NCI-H1930 (cell line): ENCODE measurements around the gene SP5.
"Not testable (repeated sequence)": the region's sequence is repeated elsewhere in the genome, so short reads cannot be mapped to it uniquely, and the experiment has no call there.

ENCODE experiments used
- DNase-seq, 2 experiments: peaks; one replicate each; lab custom pipeline; 2025; lab: John Stamatoyannopoulos, UW

Gene SP5

DNA sequence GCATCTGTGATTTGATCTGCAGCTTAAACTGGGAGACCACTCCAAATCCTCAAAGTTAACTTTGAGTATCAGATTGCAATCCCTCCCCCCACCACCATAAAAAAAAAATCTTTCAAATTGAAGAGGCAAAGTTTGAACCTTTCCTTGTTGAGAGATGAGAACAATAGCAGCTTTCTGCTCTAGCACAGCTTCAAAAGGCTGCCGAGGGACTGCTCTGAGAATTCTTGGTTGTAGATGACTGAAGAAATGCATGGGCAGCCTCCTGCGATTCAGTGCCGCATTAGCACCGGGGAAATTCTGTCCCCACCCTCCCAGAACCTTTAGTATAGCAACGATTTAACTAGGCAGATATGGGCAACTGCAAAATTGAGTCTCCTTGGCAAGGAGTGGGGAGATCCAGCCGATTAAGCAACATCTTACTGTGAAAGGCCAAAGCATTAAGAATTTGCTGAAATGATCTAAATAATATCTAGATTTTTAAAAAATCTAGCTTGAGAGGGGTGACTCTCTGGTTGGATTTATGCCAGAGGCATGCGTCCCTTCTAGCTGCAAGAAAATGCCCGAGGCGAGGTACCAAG lies 3.9 kb upstream of the SP5 start:
- DNase-seq: no peak

DNA sequence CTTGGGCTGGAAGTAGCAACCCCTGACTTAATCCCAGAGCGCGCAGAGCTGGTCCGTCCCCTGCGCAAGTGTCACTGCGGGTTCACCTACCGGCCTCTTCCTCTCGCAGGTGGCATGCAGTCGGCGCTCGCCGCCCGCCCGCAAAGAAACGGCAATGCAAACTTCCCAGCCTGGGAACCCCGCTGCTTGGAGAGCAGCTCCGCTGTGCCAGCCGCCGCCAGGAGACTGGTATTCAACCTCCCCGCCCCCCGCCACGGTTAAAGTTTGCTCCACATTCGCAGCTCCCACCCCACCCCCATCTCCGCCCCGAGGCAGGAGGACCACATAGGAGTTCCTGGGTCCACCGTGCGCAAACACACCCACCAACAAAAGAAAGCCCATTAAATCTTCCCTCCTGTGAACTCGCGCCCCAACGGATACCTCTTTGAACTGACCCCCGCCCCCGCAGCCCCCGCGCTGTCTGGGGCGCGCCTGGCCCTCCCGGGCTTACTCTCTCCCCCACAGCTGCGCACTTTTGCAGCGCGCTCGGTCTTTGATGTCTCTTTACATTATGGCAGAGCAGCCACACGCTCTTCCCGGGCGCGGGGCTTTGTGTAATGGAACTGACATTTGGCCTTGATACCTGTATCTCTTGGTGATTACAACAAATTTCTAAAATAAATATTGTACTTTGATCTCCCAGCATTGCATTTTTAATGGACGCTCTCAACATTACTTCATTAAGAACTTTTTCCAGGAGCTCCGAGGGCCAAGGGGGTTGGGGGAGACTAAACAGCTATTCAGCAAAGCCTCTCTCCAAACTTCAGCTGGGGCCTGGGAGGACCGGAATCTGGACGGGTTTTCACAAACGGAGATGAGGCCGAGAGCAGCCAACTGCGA lies 3.1 kb upstream of the SP5 start:
- no peak for DNase-seq

DNA sequence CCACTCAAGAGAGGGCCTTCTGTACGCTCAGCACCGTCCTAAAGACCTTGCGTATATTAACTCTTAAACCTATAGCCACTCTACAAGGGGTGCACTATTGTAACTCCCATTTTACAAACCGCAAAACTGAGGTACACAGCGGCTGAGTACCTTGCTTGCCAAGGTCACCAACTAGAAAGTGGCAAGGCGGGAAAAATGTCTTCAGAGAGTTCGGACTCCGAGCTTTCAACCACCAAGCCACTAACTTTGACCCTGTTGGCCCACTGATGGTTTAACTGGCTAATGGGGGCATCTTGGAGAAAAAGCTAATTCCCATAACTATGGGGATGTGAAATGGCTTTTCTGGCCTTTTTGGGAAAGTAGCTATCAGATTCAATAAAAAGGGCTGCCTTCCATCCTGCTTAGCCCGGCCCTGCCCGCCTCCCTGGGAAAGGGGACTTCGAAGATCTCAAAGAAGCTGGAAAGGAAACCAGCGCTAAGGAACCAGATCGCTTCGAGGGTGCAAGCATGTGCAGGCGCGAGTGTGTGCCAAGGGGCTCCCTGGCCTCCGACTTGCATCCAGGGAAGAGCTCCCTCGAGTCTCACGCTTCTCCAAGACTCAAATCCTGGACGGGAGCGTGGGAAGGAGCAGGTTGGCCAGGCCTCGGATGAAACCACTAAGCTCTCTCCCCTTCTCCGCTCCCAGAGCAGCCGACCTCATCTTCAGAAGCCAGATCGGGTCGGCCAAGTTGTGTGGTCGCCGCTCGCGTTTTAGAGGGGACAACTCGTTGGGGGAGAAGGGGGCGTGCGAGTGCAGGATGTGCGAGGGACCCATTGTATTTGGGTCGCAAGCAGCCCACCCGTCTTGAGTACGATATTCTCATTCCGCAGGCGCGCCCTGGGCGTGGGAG lies 2.2 kb upstream of the SP5 start:
- no peak for DNase-seq

DNA sequence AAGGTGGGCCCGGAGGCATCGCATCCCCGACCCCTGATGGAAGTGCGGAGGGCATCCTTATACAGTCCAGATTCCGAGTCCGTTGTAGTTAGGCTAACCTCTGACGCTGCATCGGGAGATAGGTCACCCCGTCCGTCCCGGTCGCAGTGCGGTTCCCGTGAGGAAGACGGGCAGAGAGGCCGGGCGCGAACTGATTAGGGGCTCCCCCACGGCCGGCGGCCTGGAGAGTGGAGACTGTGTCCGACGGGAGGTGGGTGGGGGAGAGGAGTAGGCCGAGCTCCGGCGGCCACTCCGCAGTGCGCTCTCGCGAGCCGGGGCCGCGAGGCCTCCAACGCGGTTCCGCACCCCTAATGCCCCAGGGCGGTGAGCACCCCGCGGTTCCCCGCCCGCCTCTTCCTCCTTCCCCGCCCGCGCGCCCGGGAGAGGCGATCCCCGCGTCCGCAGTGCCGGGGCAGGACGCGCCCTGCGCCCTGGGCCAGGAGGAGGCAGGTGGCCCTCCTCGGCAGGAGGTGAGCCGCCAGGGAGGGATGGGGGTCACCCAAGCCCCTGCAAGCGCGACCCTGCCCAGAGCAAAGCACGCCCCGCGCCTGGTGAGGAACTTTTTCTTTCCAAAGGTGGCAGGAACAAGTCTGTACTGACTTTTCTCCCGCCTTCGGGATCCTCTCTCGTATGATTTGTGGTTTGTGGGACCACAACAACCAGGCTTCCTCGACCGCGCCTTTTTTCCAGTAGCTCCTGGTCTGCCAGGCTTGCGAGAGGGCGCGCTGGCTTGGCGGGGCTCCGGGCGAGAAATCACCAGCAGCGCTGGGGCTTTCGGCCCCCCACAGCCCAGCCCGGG lies 1.4 kb upstream of the SP5 start:
- no peak for DNase-seq

DNA sequence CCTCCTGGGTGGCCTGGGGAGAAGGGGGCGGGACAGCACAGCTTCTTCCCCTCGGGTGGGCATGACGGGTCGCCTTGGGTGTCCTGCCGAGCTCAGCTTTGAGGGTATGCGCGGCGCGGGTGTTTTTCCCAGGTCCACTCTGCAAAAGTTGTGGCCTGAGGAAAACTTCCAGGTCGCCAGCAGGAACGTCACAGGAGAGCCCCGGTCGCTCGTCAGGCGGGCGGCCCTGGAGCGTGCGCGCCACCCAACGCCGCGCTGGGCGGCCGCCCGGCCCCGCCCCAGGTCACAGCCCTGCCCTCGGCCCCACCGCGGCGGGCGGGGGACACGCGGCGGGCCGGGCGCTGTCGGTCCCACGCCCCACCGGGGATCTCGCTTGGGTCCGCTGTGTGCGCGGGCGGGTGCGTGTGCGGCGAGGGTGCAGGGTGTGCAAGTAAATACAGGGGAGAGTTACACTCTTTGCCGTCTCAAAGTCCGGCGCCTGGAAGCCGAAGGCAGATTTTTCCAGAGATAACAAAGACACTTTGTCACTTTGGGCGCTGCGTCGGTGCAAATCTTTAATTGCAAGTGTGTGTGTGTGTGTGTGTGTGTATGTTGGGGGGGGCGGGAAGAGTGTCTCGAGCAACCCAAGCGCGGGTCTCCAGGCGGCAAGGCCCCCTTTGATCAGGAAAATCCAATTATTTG lies 616 bp upstream of the SP5 start:
- DNase-seq: no peak

DNA sequence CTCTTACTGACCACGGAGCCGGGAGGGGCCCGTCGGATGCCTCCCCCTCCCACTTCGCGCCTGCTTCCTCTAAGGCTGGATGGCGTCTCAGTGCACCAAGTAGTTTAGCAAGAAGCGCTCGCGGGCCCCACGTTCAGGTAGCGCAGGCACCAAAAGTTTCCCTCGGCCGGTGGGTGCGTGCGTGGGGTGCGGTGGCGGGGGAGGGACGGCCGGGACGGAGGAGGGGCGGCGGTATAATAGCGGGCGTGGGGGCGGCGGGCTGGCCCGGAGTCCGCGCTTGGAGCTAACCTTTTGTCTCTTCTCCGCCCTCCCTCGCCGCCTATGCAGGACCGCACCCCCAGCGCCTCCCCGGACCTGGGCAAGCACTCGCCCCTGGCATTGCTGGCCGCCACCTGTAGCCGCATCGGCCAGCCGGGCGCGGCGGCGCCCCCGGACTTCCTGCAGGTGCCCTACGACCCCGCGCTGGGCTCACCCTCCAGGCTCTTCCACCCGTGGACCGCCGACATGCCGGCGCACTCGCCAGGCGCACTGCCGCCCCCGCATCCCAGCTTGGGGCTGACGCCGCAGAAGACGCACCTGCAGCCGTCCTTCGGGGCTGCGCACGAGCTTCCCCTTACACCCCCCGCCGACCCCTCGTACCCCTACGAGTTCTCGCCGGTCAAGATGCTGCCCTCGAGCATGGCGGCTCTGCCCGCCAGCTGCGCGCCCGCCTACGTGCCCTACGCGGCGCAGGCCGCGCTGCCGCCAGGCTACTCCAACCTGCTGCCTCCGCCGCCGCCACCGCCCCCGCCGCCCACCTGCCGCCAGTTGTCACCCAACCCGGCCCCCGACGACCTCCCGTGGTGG lies 1.0 kb downstream of the SP5 start:
- no peak for DNase-seq

DNA sequence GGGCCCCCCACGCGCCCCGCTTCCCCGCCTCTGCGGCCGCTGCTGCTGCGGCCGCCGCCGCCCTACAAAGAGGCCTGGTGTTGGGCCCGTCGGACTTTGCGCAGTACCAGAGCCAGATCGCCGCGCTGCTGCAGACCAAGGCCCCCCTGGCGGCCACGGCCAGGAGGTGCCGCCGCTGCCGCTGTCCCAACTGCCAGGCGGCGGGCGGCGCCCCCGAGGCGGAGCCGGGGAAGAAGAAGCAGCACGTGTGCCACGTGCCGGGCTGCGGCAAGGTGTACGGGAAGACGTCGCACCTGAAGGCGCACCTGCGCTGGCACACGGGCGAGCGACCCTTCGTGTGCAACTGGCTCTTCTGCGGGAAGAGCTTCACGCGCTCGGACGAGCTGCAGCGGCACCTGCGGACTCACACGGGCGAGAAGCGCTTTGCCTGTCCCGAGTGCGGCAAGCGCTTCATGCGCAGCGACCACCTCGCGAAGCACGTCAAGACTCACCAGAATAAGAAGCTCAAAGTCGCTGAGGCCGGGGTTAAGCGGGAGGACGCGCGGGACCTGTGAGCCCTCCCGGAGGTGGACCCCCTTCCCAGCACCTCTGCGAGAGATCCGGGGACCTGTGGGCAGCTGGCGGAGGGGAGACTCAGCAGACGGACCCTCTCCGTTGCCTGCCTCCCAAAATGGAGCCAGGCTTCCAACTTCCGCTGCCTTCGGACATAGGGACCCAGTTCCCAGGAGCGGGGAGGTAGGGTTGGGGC lies 1.9 kb downstream of the SP5 start:
- DNase-seq: no peak

DNA sequence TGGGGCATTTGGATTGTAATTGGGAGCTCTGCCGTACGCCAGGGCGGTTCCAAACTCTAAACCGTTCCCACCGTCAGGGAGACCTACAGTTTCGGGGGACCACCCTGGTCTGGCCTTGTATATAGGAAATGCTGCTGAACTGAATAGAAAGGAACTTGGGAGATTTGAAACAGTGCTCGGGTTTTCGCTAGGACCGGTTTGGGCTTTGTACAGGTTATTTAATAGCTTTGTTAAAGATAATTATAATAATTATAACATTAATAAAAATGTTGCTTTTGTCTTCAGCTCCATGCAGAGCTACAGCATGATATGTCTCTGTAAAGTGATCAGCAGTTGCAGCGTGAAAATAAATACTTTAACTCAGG lies 2.4 kb downstream of the SP5 start:
- no peak for DNase-seq

DNA sequence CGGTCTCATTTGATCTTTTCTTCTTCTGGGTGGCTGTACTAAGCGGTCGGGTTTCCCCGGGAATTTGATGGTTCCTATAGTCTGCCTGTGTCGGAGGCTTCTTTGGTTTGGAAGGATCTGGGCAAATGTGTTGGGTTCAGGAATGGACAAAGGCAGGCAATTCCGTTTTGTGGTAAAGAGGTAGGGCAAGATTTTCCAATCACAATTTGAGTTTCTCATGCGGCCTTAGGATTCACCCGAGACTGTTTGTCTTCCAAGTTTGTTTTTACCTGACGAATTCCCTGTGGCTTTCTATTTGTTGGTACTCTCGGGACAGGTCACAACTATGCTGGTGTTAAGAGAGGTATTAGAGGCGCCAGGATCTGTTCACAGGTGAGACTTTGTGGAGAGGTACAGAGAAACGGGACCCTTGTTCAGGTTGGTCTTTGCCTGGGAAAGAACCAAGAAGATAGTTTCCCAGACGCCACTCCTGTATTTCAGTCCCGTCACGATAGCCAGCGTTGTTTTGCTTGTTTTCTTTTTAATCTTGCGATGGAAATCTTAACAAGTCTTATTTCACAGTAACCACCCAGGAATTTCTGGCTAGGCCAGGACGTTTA lies 3.0 kb downstream of the SP5 start:
- no peak for DNase-seq

DNA sequence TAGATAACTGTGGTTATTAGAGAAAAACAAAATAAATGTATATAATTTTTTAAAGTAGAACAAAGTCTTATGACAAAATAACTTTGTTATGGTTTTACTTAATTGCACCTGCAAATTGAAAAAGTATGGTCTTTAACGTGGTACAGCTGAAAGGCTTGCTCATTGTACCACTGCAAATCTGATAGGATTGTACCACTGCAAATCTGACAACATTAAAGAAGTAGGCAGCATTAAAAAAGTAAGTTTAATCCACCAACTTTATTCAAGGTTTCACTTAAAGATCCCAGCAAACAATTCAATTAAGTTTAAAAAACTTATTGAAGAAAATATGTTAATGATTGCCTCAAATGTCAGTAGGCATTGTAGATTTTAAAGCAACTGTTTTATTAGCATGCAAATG lies 4.7 kb downstream of the SP5 start:
- no peak for DNase-seq

DNA sequence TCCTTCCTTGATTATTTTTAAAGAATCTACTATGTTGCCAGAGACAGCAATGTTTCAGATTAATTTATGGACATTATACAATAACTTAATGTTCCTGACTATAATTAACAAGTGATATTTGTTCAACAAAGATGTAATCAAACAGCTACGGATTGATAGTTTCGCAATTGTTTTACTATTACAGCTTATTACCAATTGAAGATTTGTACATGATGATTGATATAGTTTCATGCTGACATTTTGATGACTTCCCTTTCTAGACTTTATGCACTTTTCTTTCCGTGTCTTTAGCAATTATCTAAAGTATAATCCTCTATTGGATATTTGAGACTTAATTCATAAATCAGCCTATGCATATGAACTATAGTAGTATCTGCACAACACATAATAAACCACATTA lies 6.5 kb downstream of the SP5 start:
- DNase-seq: no peak

DNA sequence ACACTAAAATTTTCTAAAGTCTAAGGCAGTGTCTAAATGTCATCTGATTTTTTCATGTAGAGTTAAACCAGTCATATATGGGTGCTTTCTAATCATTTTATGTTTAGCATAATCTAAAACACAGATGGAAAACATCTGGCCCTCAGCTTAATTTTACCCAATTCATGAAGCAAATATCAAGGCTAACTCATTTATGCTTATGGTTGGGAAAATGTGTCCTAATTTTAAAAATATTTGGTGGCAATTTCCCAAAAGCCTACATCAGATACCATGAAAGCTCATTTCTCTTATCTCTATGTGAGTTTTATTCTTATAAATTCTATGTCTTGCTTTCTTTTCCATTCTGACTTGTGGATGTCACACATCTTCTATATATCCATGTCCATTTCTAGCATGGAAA lies 7.2 kb downstream of the SP5 start:
- DNase-seq: no peak

DNA sequence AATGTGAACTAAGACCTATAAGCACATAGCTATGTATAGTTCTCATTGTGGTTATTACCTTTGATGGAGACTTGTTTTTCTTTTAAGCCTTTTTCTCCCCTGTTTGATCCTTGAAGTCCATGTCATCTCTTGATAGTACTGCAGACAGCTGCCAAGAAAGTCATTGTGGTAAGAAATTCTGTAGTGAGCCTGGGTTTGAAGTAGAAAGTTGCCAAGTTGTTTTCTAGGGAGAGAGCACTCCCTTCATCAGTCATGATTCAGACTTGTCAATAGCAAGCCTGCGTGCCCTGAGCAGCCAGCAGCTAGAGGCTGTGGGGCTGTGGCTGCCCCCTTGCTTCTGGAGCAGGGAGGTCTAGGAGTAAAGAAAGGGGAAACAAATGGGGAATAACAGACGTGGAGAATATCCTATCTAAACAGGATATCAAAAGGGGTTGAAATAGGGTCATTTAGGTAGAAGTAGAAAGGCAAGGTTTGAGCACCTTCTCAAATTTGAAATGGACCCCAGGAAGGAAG lies 8.4 kb downstream of the SP5 start:
- no peak for DNase-seq

DNA sequence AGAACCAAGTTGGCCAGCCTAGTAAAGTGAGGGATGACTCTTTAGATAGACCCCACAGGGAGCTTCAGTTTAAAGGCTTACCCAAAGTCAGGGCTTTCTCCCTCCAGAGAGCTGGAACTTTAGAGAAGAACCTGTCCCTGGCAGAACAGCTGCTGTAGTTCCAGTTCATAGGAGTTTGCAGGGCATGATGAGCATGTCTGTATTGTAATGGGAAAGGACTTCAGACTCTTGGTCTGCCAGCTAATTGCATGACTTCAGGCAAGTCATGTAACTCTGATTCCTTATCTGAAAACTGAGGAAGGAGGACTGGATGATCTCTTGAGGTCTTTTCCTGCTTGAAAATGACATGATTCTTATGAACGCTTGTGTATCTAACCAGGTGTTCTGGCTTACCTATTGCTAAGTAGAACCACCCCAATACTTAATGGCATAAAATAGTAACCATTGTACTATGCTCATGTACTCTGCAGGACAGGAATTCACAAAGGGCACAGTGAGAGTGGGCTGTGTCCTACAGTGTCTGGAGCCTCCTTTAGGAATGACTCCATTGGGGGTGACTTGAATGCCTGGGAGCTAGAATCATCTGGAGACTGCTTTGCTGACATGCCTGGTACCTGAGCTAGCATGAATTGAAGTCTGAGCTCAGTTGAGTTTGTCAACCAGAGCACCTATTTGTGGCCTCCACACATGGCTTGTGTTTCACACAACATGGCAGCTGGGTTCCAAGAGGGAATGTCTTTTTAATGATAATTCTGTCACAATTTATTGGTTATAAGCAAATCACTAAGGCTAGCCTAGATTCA lies 18.9 kb downstream of the SP5 start:
- no peak for DNase-seq

DNA sequence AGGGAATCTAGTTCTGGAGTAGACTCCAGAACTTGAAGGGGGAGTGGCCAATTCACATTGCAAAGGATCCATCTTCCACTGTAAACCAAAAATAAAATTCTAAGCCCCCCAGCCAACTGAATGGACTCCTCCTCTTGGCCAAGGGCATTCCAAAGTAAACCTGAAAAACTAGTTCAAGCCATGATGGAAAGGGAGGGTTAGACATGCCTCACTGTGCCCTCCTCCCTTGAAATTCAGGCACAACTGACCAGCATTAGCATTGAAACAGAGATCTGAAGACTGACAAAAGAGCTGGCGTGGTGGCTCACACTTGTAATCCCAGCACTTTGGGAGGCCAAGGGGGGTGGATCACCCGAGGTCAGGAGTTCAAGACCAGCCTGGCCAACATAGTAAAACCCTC lies 19.5 kb downstream of the SP5 start:
- not testable (repeated sequence) for DNase-seq

DNA sequence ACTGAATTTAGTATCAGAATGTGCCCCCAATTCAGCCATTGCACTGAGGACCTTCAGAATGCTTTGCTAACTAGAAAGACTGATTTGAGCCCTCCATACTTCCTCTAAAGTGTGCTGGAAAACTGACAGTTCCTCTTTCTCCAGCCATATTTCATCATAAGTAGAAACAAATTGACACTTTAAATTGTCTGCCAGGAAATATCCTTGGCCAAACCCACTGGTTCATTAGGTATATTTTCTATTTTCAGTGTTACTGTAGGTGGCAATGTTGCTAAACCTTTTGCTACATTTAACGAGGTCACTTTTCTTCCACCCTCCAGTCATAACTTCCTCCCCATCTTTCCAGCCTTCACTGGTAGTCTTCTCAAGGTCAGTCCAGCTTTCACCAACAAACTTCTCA lies 21.5 kb downstream of the SP5 start:
- DNase-seq: no peak

DNA sequence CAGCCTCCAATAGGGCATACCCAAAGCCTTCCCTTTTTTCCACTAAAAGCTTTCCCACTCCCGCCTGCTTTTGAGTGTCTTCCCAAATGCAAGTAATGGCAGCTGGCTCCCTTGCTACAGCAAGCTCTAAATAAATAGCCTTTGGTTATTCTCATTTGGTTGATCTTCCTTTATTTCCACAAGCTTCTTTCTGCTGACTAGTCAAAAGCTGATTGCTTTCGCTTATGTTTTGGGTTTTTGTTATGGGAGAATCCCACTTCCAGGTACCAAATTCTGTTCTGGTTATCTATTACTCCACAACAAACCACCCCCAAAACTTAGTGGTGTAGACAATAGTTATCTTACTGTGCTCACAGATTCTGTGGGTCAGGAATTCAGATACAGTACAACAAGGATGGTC lies 22.3 kb downstream of the SP5 start:
- DNase-seq: no peak

DNA sequence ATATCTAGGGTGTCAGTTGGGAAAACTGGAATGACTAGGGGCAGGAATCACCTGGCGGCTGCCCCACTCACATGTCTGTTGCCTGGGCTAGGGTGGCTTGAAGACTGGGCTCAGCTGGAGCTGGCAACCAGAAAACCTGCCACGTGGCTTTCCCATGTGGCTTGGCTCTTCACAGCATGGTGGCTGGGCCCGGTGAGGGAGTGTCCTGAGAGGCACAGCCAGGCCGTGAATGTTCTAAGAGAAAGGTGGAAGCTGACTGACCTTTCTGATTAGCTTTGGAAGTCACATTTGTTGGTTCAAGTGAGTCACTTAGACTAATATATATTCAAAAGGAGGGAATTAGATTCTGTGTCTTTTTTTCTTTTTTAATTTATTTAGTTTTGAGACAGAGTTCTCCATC lies 22.7 kb downstream of the SP5 start:
- no peak for DNase-seq
